Endothelial cell of umbilical vein (primary cell): ENCODE results near the gene PROCR.
"Not testable (repeated sequence)": the region's sequence is repeated elsewhere in the genome, so short reads cannot be mapped to it uniquely, and the experiment has no call there.

ENCODE experiments used
- EZH2 ChIP-seq: IDR thresholded peaks from 2 replicates; pipeline ENCODE4 v1.6.1; 2012; ENCODE audit warnings: borderline replicate concordance, low read depth, mild to moderate bottlenecking, moderate library complexity, low read length, inconsistent platforms; ENCODE audit not compliant: severe bottlenecking
- GATA2 ChIP-seq: IDR thresholded peaks from 2 replicates; pipeline ENCODE4 v1.7.0; 2011; ENCODE audit warnings: low read depth, mild to moderate bottlenecking, moderate library complexity, mixed read lengths, low read length; ENCODE audit not compliant: insufficient read length, insufficient read depth
- MYC ChIP-seq: IDR thresholded peaks from one replicate; pipeline ENCODE4 v1.6.1; 2011; ENCODE audit warnings: mild to moderate bottlenecking, low read depth, low read length
- POLR2A ChIP-seq: IDR thresholded peaks from 2 replicates; pipeline ENCODE4 v1.6.1; 2012; ENCODE audit warnings: low read depth, mild to moderate bottlenecking, control low read depth, low read length
- POLR2AphosphoS5 ChIP-seq: IDR thresholded peaks from 2 replicates; pipeline ENCODE4 v1.6.1; 2012; ENCODE audit warnings: low read depth, mild to moderate bottlenecking, control low read depth, low read length, moderate library complexity; ENCODE audit not compliant: insufficient read depth
- TF ChIP-seq, protein P1 (sequence below), 2 donors: IDR thresholded peaks; 1 replicate in 1 of 2; 2 replicates in 1 of 2; pipeline ENCODE4 v1.5.1; 2011; ENCODE audit warnings: low read length in 2 of 2, mild to moderate bottlenecking in 2 of 2, moderate library complexity in 2 of 2, control low read depth in 1 of 2, inconsistent platforms in 1 of 2, low read depth in 1 of 2; ENCODE audit not compliant: insufficient read depth in 1 of 2; ENCODE audit errors: extremely low read depth in 1 of 2
- TF ChIP-seq, protein P2 (sequence below): IDR thresholded peaks from 2 replicates; pipeline ENCODE4 v1.6.1; 2011; ENCODE audit not compliant: insufficient read depth, insufficient read length

DNA sequence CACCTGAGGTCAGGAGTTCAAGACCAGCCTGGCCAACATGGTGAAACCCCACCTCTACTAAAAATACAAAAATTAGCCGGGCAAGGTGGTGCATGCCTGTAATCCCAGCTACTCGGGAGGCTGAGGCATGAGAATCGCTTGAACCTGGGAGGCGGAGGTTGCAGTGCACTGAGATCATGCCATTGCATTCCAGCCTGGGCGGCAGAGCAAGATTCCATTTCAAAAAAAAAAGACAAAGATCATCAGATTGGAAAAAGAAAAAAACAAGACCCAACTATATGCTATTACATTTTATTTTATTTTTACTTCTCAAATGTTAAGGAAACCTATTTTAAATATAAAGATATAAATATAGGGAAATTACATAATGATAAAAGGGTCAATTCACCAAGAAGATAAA, 29.6 kb downstream of the PROCR start:
- TF ChIP-seq, protein P1, sequence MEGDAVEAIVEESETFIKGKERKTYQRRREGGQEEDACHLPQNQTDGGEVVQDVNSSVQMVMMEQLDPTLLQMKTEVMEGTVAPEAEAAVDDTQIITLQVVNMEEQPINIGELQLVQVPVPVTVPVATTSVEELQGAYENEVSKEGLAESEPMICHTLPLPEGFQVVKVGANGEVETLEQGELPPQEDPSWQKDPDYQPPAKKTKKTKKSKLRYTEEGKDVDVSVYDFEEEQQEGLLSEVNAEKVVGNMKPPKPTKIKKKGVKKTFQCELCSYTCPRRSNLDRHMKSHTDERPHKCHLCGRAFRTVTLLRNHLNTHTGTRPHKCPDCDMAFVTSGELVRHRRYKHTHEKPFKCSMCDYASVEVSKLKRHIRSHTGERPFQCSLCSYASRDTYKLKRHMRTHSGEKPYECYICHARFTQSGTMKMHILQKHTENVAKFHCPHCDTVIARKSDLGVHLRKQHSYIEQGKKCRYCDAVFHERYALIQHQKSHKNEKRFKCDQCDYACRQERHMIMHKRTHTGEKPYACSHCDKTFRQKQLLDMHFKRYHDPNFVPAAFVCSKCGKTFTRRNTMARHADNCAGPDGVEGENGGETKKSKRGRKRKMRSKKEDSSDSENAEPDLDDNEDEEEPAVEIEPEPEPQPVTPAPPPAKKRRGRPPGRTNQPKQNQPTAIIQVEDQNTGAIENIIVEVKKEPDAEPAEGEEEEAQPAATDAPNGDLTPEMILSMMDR (IDR thresholded peaks at IDR 0.05; ENCODE audit: extremely low read depth in 1 of 2, insufficient read depth in 1 of 2, low read depth in 1 of 2, low read length in 2 of 2), result not testable (repeated sequence)
- TF ChIP-seq, protein P2, sequence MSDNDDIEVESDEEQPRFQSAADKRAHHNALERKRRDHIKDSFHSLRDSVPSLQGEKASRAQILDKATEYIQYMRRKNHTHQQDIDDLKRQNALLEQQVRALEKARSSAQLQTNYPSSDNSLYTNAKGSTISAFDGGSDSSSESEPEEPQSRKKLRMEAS, result not testable (repeated sequence)
- TF ChIP-seq EZH2, GATA2, MYC, POLR2A, POLR2AphosphoS5: not testable (repeated sequence)
